Iris pigment epithelial cell (primary cell): ENCODE results near the gene OAS3.
A peak's percentile ranks its signal among the peaks of the same experiment; 100 is the strongest.
"Not testable (repeated sequence)": the region's sequence is repeated elsewhere in the genome, so short reads cannot be mapped to it uniquely, and the experiment has no call there.

Experiments
- DNase-seq: peaks from one replicate; pipeline ENCODE4 v3.0.0-alpha.2; 2011; ENCODE audit warnings: low read depth

The OAS3 gene

GRCh38 chr12:112985642-112986290 is 47.5 kb downstream of the OAS3 start:
- DNase-seq = no peak

- no peak for DNase-seq
Measured at GRCh38 chr12:112986291-112986800, 48.1 kb downstream of the OAS3 start.

- DNase-seq = no peak
Measured at GRCh38 chr12:112987561-112987960, 49.3 kb downstream of the OAS3 start.

GRCh38 chr12:112988224-112988623 is 50.0 kb downstream of the OAS3 start:
- no peak for DNase-seq

GRCh38 chr12:112988823-112989385 is 50.6 kb downstream of the OAS3 start:
- not testable (repeated sequence) for DNase-seq

GRCh38 chr12:112989806-112990205 is 51.5 kb downstream of the OAS3 start:
- DNase-seq = no peak

- DNase-seq = peak; percentile 67
Measured at GRCh38 chr12:112992541-112993398, 54.5 kb downstream of the OAS3 start.

GRCh38 chr12:112995008-112995407 is 56.7 kb downstream of the OAS3 start:
- DNase-seq = no peak

GRCh38 chr12:112996501-112996900 is 58.2 kb downstream of the OAS3 start:
- DNase-seq = no peak

GRCh38 chr12:112997506-112997905 is 59.2 kb downstream of the OAS3 start:
- no peak for DNase-seq

GRCh38 chr12:112998987-112999767 is 60.9 kb downstream of the OAS3 start:
- no peak for DNase-seq

- no peak for DNase-seq
Measured at GRCh38 chr12:113000433-113000832, 62.2 kb downstream of the OAS3 start.

GRCh38 chr12:113002155-113002554 is 63.9 kb downstream of the OAS3 start:
- DNase-seq = no peak

GRCh38 chr12:113002676-113003075 is 64.4 kb downstream of the OAS3 start:
- no peak for DNase-seq

- DNase-seq = no peak
Measured at GRCh38 chr12:113003636-113004035, 65.4 kb downstream of the OAS3 start.

- DNase-seq = peak; percentile 12
Measured at GRCh38 chr12:113005762-113006161, 67.5 kb downstream of the OAS3 start.

- DNase-seq = no peak
Measured at GRCh38 chr12:113006206-113006605, 67.9 kb downstream of the OAS3 start.

- DNase-seq = no peak
Measured at GRCh38 chr12:113006641-113007040, 68.4 kb downstream of the OAS3 start.

GRCh38 chr12:113007166-113007565 is 68.9 kb downstream of the OAS3 start:
- DNase-seq = peak; percentile 69

GRCh38 chr12:113010701-113011100 is 72.4 kb downstream of the OAS3 start:
- DNase-seq = no peak

GRCh38 chr12:113014565-113014964 is 76.3 kb downstream of the OAS3 start:
- no peak for DNase-seq

- DNase-seq = no peak
Measured at GRCh38 chr12:113016796-113017195, 78.5 kb downstream of the OAS3 start.
